ENCODE results near the gene ZWILCH. TPM values are rescaled to one million over a fixed set of nuclear protein-coding genes. Genes with fewer than 3 reads are reported as not detected.
A peak's percentile ranks its signal among the peaks of the same experiment; 100 is the strongest.
"Not testable (repeated sequence)": the region's sequence is repeated elsewhere in the genome, so short reads cannot be mapped to it uniquely, and the experiment has no call there.

The ZWILCH gene
- total RNA-seq, result 7.5 and 9.5 TPM in 2 replicates
- 15.7 and 22.0 TPM in 2 replicates for polyA plus RNA-seq

DNA sequence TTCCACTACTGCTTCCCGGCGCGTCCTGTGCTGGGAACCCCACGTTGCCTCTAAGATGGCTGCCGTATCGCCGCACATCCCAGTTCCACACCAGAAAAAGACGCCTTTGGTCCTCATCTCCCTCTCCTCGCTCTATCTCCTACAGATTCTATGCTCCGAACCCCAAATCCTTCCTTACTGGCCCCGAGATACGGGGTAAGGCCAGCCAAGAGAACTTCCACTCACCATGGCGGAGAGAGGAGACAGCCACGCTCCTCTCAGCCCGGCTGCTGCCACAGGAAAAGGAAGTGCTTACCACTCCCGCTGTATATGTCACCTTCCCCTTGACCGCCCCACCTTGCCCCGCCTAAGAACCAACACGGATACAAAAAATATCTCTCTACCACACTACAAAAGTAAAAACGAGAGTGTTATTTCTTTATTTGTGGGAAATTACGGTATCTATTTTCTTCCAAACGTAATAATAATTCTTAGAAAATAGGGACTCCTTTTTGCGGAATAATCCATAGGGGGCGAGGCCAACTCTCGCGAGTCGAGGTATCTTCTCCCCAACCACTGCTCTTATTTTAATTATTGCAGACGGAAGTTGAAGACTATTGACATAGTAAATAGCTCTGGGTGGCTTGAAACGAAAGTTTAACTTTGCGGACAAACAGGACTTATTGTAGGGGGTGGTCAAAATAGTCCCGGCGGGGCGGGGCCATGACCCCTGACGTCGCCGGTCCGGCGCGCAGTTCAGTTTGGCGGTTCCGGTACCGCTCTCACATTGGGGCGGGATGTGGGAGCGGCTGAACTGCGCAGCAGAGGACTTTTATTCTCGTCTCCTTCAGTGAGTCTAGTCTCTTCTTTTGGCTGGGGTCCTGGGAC, at the start of gene ZWILCH, which contains the start of gene RPL4:
ZWILCH (plus strand) TSS at position 764 of the 867 bp plus-strand sequence; CDS start at position 777, 13 bp downstream.
RPL4 (minus strand) TSS at position 293 of the 867 bp plus-strand sequence; CDS start at position 228, 65 bp downstream.
- Histone ChIP-seq H3K36me3 (peaks cover 34% of the 10 kb centered on the region), H3K9me3 (ENCODE audit: low read depth) (no peaks in the 10 kb centered on the region), H3K27ac (peak within 1 kb of the TSS; percentile 95), H3K27me3 (no peaks in the 10 kb centered on the region), H3K4me3 (peak within 1 kb of the TSS; percentile 93), H3K4me1 (ENCODE audit: low read depth) (peaks cover 12% of the 10 kb centered on the region)
- TF ChIP-seq, protein P1, sequence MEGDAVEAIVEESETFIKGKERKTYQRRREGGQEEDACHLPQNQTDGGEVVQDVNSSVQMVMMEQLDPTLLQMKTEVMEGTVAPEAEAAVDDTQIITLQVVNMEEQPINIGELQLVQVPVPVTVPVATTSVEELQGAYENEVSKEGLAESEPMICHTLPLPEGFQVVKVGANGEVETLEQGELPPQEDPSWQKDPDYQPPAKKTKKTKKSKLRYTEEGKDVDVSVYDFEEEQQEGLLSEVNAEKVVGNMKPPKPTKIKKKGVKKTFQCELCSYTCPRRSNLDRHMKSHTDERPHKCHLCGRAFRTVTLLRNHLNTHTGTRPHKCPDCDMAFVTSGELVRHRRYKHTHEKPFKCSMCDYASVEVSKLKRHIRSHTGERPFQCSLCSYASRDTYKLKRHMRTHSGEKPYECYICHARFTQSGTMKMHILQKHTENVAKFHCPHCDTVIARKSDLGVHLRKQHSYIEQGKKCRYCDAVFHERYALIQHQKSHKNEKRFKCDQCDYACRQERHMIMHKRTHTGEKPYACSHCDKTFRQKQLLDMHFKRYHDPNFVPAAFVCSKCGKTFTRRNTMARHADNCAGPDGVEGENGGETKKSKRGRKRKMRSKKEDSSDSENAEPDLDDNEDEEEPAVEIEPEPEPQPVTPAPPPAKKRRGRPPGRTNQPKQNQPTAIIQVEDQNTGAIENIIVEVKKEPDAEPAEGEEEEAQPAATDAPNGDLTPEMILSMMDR (IDR thresholded peaks at IDR 0.05; ENCODE audit: low read depth, low read length), result no peak
- peak; percentile 61 to 91 for DNase-seq (ENCODE audit: low read depth in 1 of 2, low spot score in 1 of 2)

GRCh38 chr15:66456211-66456610, 48.9 kb upstream of the ZWILCH start:
- Histone ChIP-seq H3K4me3 (no peak overlapping the region), H3K9me3 (ENCODE audit: low read depth) (no peaks in the 10 kb centered on the region), H3K4me1 (ENCODE audit: low read depth) (peaks cover 4% of the 10 kb centered on the region), H3K27me3 (no peaks in the 10 kb centered on the region), H3K27ac (no peak overlapping the region), H3K36me3 (peaks cover 4% of the 10 kb centered on the region)
- no peak for DNase-seq (ENCODE audit: low read depth in 1 of 2, low spot score in 1 of 2)
- TF ChIP-seq, protein P1 (IDR thresholded peaks at IDR 0.05; ENCODE audit: low read depth, low read length), result no peak

- H3K27ac ChIP-seq, result no peak overlapping the region
- no peaks in the 10 kb centered on the region for H3K9me3 ChIP-seq (ENCODE audit: low read depth)
- no peak for DNase-seq (ENCODE audit: low read depth in 1 of 2, low spot score in 1 of 2)
Observed at GRCh38 chr15:66459818-66460615, 45.1 kb upstream of the ZWILCH start.

DNA sequence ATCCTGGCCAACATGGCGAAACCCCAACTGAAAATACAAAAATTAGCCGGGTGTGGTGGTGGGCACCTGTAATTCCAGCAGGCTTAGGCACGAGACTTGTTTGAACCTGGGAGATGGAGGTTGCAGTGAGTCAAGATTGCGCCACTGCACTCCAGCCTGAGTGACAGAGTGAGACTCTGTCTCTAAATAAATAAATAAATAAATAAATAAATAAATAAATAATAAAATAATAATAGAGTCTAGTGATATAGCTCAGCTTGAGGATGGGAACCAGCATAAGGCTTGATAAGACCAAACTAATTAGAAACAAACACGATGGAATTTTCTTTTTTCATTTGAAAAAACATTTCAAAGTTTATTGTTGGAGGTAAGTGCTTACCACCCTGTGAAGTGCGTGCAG, 43.8 kb upstream of the ZWILCH start:
- H3K9me3 ChIP-seq (ENCODE audit: low read depth); DNase-seq (ENCODE audit: low read depth in 1 of 2, low spot score in 1 of 2); H3K27me3 ChIP-seq; H3K36me3 ChIP-seq; H3K27ac ChIP-seq; H3K4me3 ChIP-seq; H3K4me1 ChIP-seq (ENCODE audit: low read depth): not testable (repeated sequence)

More at GRCh38 chr15:66459818-66460615, 45.1 kb upstream of the ZWILCH start:
- Histone ChIP-seq H3K36me3 (no peaks in the 10 kb centered on the region), H3K27me3 (no peaks in the 10 kb centered on the region), H3K4me3 (no peak overlapping the region), H3K4me1 (ENCODE audit: low read depth) (peaks cover 4% of the 10 kb centered on the region)
- TF ChIP-seq, protein P1 (IDR thresholded peaks at IDR 0.05; ENCODE audit: low read depth, low read length), result no peak

- Histone ChIP-seq H3K4me3 (no peak overlapping the region), H3K27me3 (no peaks in the 10 kb centered on the region), H3K36me3 (no peaks in the 10 kb centered on the region), H3K4me1 (ENCODE audit: low read depth) (peaks cover 4% of the 10 kb centered on the region), H3K27ac (peak overlapping the region; percentile 35), H3K9me3 (ENCODE audit: low read depth) (no peaks in the 10 kb centered on the region)
- TF ChIP-seq, protein P1 (IDR thresholded peaks at IDR 0.05; ENCODE audit: low read depth, low read length), result no peak
- no peak for DNase-seq (ENCODE audit: low read depth in 1 of 2, low spot score in 1 of 2)
Observed at GRCh38 chr15:66461917-66462316, 43.2 kb upstream of the ZWILCH start.
